ENCODE measurements around the gene PLCL2.

Gene PLCL2

GRCh38 chr3:17055374-17056276 is 170.9 kb downstream of the PLCL2 start:
- H3K4me1 ChIP-seq (ENCODE audit: control insufficient read depth, insufficient read depth, low read length) = no peaks in the 10 kb centered on the region
- H3K4me3 ChIP-seq (ENCODE audit: low read length) = no peak overlapping the region
- H3K27ac ChIP-seq (ENCODE audit: low read depth, low read length) = no peak overlapping the region
- H3K36me3 ChIP-seq (ENCODE audit: control insufficient read depth, insufficient read depth, low read length) = no peaks in the 10 kb centered on the region
- no peaks in the 10 kb centered on the region for H3K27me3 ChIP-seq (ENCODE audit: control insufficient read depth, insufficient read depth, low read length)
- no peak overlapping the region for H3K9ac ChIP-seq (ENCODE audit: low read length)

GRCh38 chr3:17057321-17057720 is 172.6 kb downstream of the PLCL2 start:
- Histone ChIP-seq H3K27me3 (ENCODE audit: control insufficient read depth, insufficient read depth, low read length) (no peaks in the 10 kb centered on the region), H3K36me3 (ENCODE audit: control insufficient read depth, insufficient read depth, low read length) (no peaks in the 10 kb centered on the region), H3K4me3 (ENCODE audit: low read length) (no peak overlapping the region), H3K4me1 (ENCODE audit: control insufficient read depth, insufficient read depth, low read length) (no peaks in the 10 kb centered on the region), H3K9ac (ENCODE audit: low read length) (no peak overlapping the region), H3K27ac (ENCODE audit: low read depth, low read length) (no peak overlapping the region)

- H3K27ac ChIP-seq (ENCODE audit: low read depth, low read length) = no peak overlapping the region
- no peaks in the 10 kb centered on the region for H3K4me1 ChIP-seq (ENCODE audit: control insufficient read depth, insufficient read depth, low read length)
- H3K9ac ChIP-seq (ENCODE audit: low read length) = no peak overlapping the region
- no peak overlapping the region for H3K4me3 ChIP-seq (ENCODE audit: low read length)
- H3K36me3 ChIP-seq (ENCODE audit: control insufficient read depth, insufficient read depth, low read length) = no peaks in the 10 kb centered on the region
- H3K27me3 ChIP-seq (ENCODE audit: control insufficient read depth, insufficient read depth, low read length) = no peaks in the 10 kb centered on the region
These were observed 175.3 kb downstream of the PLCL2 start for GRCh38 chr3:17059989-17060550.

GRCh38 chr3:17061005-17061404 is 176.2 kb downstream of the PLCL2 start:
- Histone ChIP-seq H3K27ac (ENCODE audit: low read depth, low read length) (no peak overlapping the region), H3K36me3 (ENCODE audit: control insufficient read depth, insufficient read depth, low read length) (no peaks in the 10 kb centered on the region), H3K27me3 (ENCODE audit: control insufficient read depth, insufficient read depth, low read length) (no peaks in the 10 kb centered on the region), H3K4me1 (ENCODE audit: control insufficient read depth, insufficient read depth, low read length) (no peaks in the 10 kb centered on the region), H3K4me3 (ENCODE audit: low read length) (no peak overlapping the region), H3K9ac (ENCODE audit: low read length) (no peak overlapping the region)

- H3K27me3 ChIP-seq (ENCODE audit: control insufficient read depth, insufficient read depth, low read length) = no peaks in the 10 kb centered on the region
- no peak overlapping the region for H3K9ac ChIP-seq (ENCODE audit: low read length)
- no peaks in the 10 kb centered on the region for H3K36me3 ChIP-seq (ENCODE audit: control insufficient read depth, insufficient read depth, low read length)
- H3K4me3 ChIP-seq (ENCODE audit: low read length) = no peak overlapping the region
- no peak overlapping the region for H3K27ac ChIP-seq (ENCODE audit: low read depth, low read length)
- H3K4me1 ChIP-seq (ENCODE audit: control insufficient read depth, insufficient read depth, low read length) = no peaks in the 10 kb centered on the region
These were observed 178.0 kb downstream of the PLCL2 start for GRCh38 chr3:17062736-17063135.

- Histone ChIP-seq H3K36me3 (ENCODE audit: control insufficient read depth, insufficient read depth, low read length) (no peaks in the 10 kb centered on the region), H3K4me3 (ENCODE audit: low read length) (no peak overlapping the region), H3K4me1 (ENCODE audit: control insufficient read depth, insufficient read depth, low read length) (no peaks in the 10 kb centered on the region), H3K27ac (ENCODE audit: low read depth, low read length) (no peak overlapping the region), H3K9ac (ENCODE audit: low read length) (no peak overlapping the region), H3K27me3 (ENCODE audit: control insufficient read depth, insufficient read depth, low read length) (no peaks in the 10 kb centered on the region)
These were observed 178.8 kb downstream of the PLCL2 start for GRCh38 chr3:17063596-17063995.

- H3K36me3 ChIP-seq (ENCODE audit: control insufficient read depth, insufficient read depth, low read length) = no peaks in the 10 kb centered on the region
- H3K4me1 ChIP-seq (ENCODE audit: control insufficient read depth, insufficient read depth, low read length) = no peaks in the 10 kb centered on the region
- no peak overlapping the region for H3K4me3 ChIP-seq (ENCODE audit: low read length)
- no peak overlapping the region for H3K27ac ChIP-seq (ENCODE audit: low read depth, low read length)
- H3K27me3 ChIP-seq (ENCODE audit: control insufficient read depth, insufficient read depth, low read length) = no peaks in the 10 kb centered on the region
- H3K9ac ChIP-seq (ENCODE audit: low read length) = no peak overlapping the region
These were observed 180.6 kb downstream of the PLCL2 start for GRCh38 chr3:17065315-17065714.

- Histone ChIP-seq H3K27ac (ENCODE audit: low read depth, low read length) (no peak overlapping the region), H3K4me1 (ENCODE audit: control insufficient read depth, insufficient read depth, low read length) (no peaks in the 10 kb centered on the region), H3K27me3 (ENCODE audit: control insufficient read depth, insufficient read depth, low read length) (no peaks in the 10 kb centered on the region), H3K36me3 (ENCODE audit: control insufficient read depth, insufficient read depth, low read length) (no peaks in the 10 kb centered on the region), H3K4me3 (ENCODE audit: low read length) (no peak overlapping the region), H3K9ac (ENCODE audit: low read length) (no peak overlapping the region)
These were observed 181.1 kb downstream of the PLCL2 start for GRCh38 chr3:17065881-17066280.

GRCh38 chr3:17069754-17070153 is 185.0 kb downstream of the PLCL2 start:
- Histone ChIP-seq H3K9ac (ENCODE audit: low read length) (no peak overlapping the region), H3K4me1 (ENCODE audit: control insufficient read depth, insufficient read depth, low read length) (no peaks in the 10 kb centered on the region), H3K27me3 (ENCODE audit: control insufficient read depth, insufficient read depth, low read length) (no peaks in the 10 kb centered on the region), H3K27ac (ENCODE audit: low read depth, low read length) (no peak overlapping the region), H3K36me3 (ENCODE audit: control insufficient read depth, insufficient read depth, low read length) (no peaks in the 10 kb centered on the region), H3K4me3 (ENCODE audit: low read length) (no peak overlapping the region)

GRCh38 chr3:17070161-17070959 is 185.6 kb downstream of the PLCL2 start:
- Histone ChIP-seq H3K4me1 (ENCODE audit: control insufficient read depth, insufficient read depth, low read length) (no peaks in the 10 kb centered on the region), H3K27ac (ENCODE audit: low read depth, low read length) (no peak overlapping the region), H3K4me3 (ENCODE audit: low read length) (no peak overlapping the region), H3K9ac (ENCODE audit: low read length) (no peak overlapping the region), H3K36me3 (ENCODE audit: control insufficient read depth, insufficient read depth, low read length) (no peaks in the 10 kb centered on the region), H3K27me3 (ENCODE audit: control insufficient read depth, insufficient read depth, low read length) (no peaks in the 10 kb centered on the region)

GRCh38 chr3:17074559-17074958 is 189.8 kb downstream of the PLCL2 start:
- Histone ChIP-seq H3K36me3 (ENCODE audit: control insufficient read depth, insufficient read depth, low read length) (no peaks in the 10 kb centered on the region), H3K27ac (ENCODE audit: low read depth, low read length) (no peak overlapping the region), H3K4me3 (ENCODE audit: low read length) (no peak overlapping the region), H3K27me3 (ENCODE audit: control insufficient read depth, insufficient read depth, low read length) (no peaks in the 10 kb centered on the region), H3K4me1 (ENCODE audit: control insufficient read depth, insufficient read depth, low read length) (no peaks in the 10 kb centered on the region), H3K9ac (ENCODE audit: low read length) (no peak overlapping the region)

- Histone ChIP-seq H3K36me3 (ENCODE audit: control insufficient read depth, insufficient read depth, low read length) (no peaks in the 10 kb centered on the region), H3K9ac (ENCODE audit: low read length) (no peak overlapping the region), H3K27me3 (ENCODE audit: control insufficient read depth, insufficient read depth, low read length) (no peaks in the 10 kb centered on the region), H3K27ac (ENCODE audit: low read depth, low read length) (no peak overlapping the region), H3K4me3 (ENCODE audit: low read length) (no peak overlapping the region), H3K4me1 (ENCODE audit: control insufficient read depth, insufficient read depth, low read length) (no peaks in the 10 kb centered on the region)
These were observed 190.6 kb downstream of the PLCL2 start for GRCh38 chr3:17075358-17075757.
